K562 (cell line): ENCODE measurements around the gene DALRD3. TPM values are rescaled to one million over a fixed set of nuclear protein-coding genes. Genes with fewer than 3 reads are reported as not detected.
A peak's percentile ranks its signal among the peaks of the same experiment; 100 is the strongest.

ENCODE experiments used
- ATF1 ChIP-seq, 2 experiments: fragments of 450-650 bp in 1 of 2; IDR thresholded peaks; 2 replicates each; pipeline ENCODE4 v1.6.1; 2016; ENCODE audit warnings: missing compliant biosample characterization in 1 of 2, missing genetic modification characterization in 1 of 2
- DACH1 ChIP-seq: fragments of 450-650 bp; IDR thresholded peaks from 2 replicates; pipeline ENCODE4 v1.6.1; 2018; ENCODE audit not compliant: partially characterized antibody
- DMBX1 ChIP-seq: fragments of 250-450 bp; sonication (Bioruptor Pico); IDR thresholded peaks from 2 replicates; pipeline ENCODE4 v1.8.0; 2022; ENCODE audit warnings: inconsistent platforms, mild to moderate bottlenecking, moderate library complexity, borderline replicate concordance
- EGR1 ChIP-seq: fragments of 450-650 bp; conservative IDR thresholded peaks from 2 replicates; pipeline ENCODE4 v1.6.1; 2017; ENCODE audit warnings: mild to moderate bottlenecking
- EP300 ChIP-seq: IDR thresholded peaks from 2 replicates; pipeline ENCODE4 v1.6.1; 2012; ENCODE audit warnings: low read length, improper control_type of control experiment
- MAFG ChIP-seq: fragments of 450-650 bp; conservative IDR thresholded peaks from 2 replicates; pipeline ENCODE4 v1.6.1; 2016; ENCODE audit warnings: missing genetic modification characterization, missing compliant biosample characterization
- PHTF2 ChIP-seq: fragments of 250-450 bp; sonication (Bioruptor Pico); IDR thresholded peaks from 2 replicates; pipeline ENCODE4 v1.5.0; 2021; ENCODE audit warnings: mild to moderate bottlenecking
- POLR2A ChIP-seq: fragments of 450-650 bp; conservative IDR thresholded peaks from 2 replicates; pipeline ENCODE4 v1.6.1; 2016
- POLR2G ChIP-seq: fragments of 200-400 bp; formaldehyde crosslinking; IDR thresholded peaks from 2 replicates; pipeline ENCODE4 v1.6.1; 2017; ENCODE audit warnings: low read depth, mild to moderate bottlenecking, antibody characterized with exemption, low read length, moderate library complexity
- RHOXF2B ChIP-seq: fragments of 250-450 bp; sonication (Bioruptor Pico); conservative IDR thresholded peaks from 2 replicates; pipeline ENCODE4 v1.5.1; 2021
- SETDB1 ChIP-seq: IDR thresholded peaks from one replicate; pipeline ENCODE4 v1.6.1; 2012; ENCODE audit warnings: low read length, control low read depth, inconsistent platforms
- THAP12 ChIP-seq: fragments of 250-450 bp; sonication (Bioruptor Pico); IDR thresholded peaks from 2 replicates; pipeline ENCODE4 v1.9.0; 2021; ENCODE audit warnings: mild to moderate bottlenecking, inconsistent platforms
- ZNF224 ChIP-seq: sonication (generic); formaldehyde crosslinking; IDR thresholded peaks from 2 replicates; pipeline ENCODE4 v1.8.0; 2022; ENCODE audit warnings: mild to moderate bottlenecking, missing genetic modification reagents
- ZNF507 ChIP-seq: conservative IDR thresholded peaks from 2 replicates; pipeline ENCODE4 v1.6.1; 2017; ENCODE audit warnings: missing genetic modification characterization, missing compliant biosample characterization
- polyA plus RNA-seq, 8 experiments: library from polyadenylated mRNA; depleted of rRNA in 4 of 8; stranded (reverse) in 5 of 8; unstranded in 3 of 8; fragments of >200 nt; fragmentation: Nextera tagmentation in 2 of 8; fragmentation: Illumina TruSeq in 1 of 8; extraction: Ambion mirVana in 2 of 8; extraction: Trizol in 1 of 8; gene quantifications; 2 replicates each; pipeline versions ENCODE4 v1.2.1 to v1.2.3, GENCODE V29; 2011 to 2014; ENCODE audit warnings: inconsistent platforms in 1 of 8, missing spikeins in 1 of 8
- total RNA-seq, 7 experiments: library from RNA; depleted of rRNA in 6 of 7; stranded (reverse); fragments of >200 nt in 6 of 7; fragmentation: Illumina TruSeq in 2 of 7; extraction: Trizol in 2 of 7; gene quantifications; 2 replicates each; pipeline versions ENCODE4 v1.2.1 to v1.2.3, GENCODE V29; 2011 to 2021; ENCODE audit warnings: low replicate concordance in 1 of 7
- TF ChIP-seq, protein P1 (sequence below): fragments of 450-650 bp; formaldehyde crosslinking; IDR thresholded peaks from 2 replicates; pipeline ENCODE4 v1.4.0; 2020; ENCODE audit warnings: mild to moderate bottlenecking, moderate library complexity
- TF ChIP-seq, protein P2 (sequence below): fragments of 450-650 bp; IDR thresholded peaks from 2 replicates; pipeline ENCODE4 v1.6.1; 2016; ENCODE audit warnings: borderline replicate concordance

The DALRD3 gene
- total and polyA plus RNA-seq, 9 of the 15 experiments (the other 6 are each of a cell fraction or from before 2014, with no cell fraction given): 6.6 to 31.3 (median 14.4) TPM

DNA sequence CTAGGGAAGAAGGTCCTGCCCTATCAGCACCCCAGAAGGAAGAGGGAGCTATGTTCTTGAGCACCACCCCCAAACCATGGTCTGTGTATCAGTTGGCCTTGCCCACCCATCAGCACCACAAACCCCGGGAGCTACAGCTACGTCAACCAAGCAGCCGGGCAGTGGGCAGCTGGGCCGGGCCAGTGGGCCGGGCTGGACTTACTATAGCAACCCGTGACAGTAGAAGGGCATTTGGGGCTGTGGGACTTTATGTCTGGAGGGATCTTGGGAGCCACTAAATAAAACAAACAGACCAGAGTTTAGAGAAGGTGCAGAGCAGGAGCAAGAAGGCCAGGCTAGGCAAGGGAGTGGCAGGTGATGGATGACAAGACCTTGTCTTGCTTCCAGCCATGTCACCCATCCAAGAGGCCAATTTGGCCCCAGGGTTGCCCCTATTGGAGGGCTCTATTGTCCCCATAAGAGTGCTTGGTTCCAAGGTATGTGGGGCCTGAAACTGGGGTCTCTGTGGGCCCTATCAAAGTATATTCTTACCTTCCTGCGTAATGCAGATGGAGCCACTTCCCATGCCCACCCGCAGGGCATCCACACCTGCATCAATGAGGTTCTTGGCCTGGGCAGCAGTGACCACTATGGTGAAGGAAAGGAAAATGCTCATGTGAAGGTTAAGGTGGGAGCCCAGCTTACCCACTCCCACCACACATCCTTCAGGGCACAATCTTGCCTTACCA lies 7.6 kb upstream of the DALRD3 start (continued):
- TF ChIP-seq, protein P1, sequence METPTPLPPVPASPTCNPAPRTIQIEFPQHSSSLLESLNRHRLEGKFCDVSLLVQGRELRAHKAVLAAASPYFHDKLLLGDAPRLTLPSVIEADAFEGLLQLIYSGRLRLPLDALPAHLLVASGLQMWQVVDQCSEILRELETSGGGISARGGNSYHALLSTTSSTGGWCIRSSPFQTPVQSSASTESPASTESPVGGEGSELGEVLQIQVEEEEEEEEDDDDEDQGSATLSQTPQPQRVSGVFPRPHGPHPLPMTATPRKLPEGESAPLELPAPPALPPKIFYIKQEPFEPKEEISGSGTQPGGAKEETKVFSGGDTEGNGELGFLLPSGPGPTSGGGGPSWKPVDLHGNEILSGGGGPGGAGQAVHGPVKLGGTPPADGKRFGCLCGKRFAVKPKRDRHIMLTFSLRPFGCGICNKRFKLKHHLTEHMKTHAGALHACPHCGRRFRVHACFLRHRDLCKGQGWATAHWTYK: no peak
- TF ChIP-seq POLR2G (peak; percentile 69), POLR2A (peak; percentile 37; the same call in 1 of the 2 replicates), EGR1 (no peak), DMBX1 (CRISPR knock-in tag) (no peak), SETDB1 (no peak), MAFG (tag) (no peak), ATF1 (CRISPR knock-in tag; IDR thresholded peaks at IDR 0.05) (no peak), ATF1 (tag; IDR thresholded peaks at IDR 0.05) (no peak), PHTF2 (CRISPR knock-in tag) (no peak), THAP12 (no peak), DACH1 (no peak), EP300 (no peak), ZNF507 (tag) (no peak), ZNF224 (CRISPR knock-in tag) (no peak), RHOXF2B (no peak)
- TF ChIP-seq, protein P2, sequence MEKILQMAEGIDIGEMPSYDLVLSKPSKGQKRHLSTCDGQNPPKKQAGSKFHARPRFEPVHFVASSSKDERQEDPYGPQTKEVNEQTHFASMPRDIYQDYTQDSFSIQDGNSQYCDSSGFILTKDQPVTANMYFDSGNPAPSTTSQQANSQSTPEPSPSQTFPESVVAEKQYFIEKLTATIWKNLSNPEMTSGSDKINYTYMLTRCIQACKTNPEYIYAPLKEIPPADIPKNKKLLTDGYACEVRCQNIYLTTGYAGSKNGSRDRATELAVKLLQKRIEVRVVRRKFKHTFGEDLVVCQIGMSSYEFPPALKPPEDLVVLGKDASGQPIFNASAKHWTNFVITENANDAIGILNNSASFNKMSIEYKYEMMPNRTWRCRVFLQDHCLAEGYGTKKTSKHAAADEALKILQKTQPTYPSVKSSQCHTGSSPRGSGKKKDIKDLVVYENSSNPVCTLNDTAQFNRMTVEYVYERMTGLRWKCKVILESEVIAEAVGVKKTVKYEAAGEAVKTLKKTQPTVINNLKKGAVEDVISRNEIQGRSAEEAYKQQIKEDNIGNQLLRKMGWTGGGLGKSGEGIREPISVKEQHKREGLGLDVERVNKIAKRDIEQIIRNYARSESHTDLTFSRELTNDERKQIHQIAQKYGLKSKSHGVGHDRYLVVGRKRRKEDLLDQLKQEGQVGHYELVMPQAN: no peak
